Upper lobe of left lung (tissue), 6 donors: ENCODE data around the gene KIRREL3. TPM values are rescaled to one million over a fixed set of nuclear protein-coding genes. Genes with fewer than 3 reads are reported as not detected.

ENCODE experiments used
- ATAC-seq, 2 donors: fragments of 200-7000 bp; cut with Tn5 transposase; one replicate each; pipeline ENCODE4 v1.9.1; 2022; ENCODE audit warnings: mild to moderate bottlenecking in 2 of 2, moderate library complexity in 2 of 2; ENCODE audit not compliant: low FRiP score in 2 of 2
- DNase-seq, 2 donors: peaks; one replicate each; pipeline ENCODE4 v3.0.0-alpha.2; 2019 to 2020
- H3K27ac ChIP-seq, 4 donors: fragments of 200-600 bp; sonication (generic); one replicate each; pipeline ENCODE4 v1.5.1; 2016 to 2019
- H3K27me3 ChIP-seq, 4 donors: fragments of 200-600 bp; sonication (generic); one replicate each; pipeline ENCODE4 v1.5.1; 2017 to 2019
- H3K36me3 ChIP-seq, 4 donors: fragments of 200-600 bp; sonication (generic); one replicate each; pipeline ENCODE4 v1.5.1; 2016 to 2019
- H3K4me1 ChIP-seq, 4 donors: fragments of 200-600 bp; sonication (generic); one replicate each; pipeline ENCODE4 v1.5.1; 2018 to 2019
- H3K4me3 ChIP-seq, 4 donors: fragments of 200-600 bp; sonication (generic); one replicate each; pipeline ENCODE4 v1.5.1; 2017 to 2019; ENCODE audit warnings: mild to moderate bottlenecking in 2 of 4, moderate library complexity in 1 of 4
- H3K9me3 ChIP-seq, 4 donors: fragments of 200-600 bp; sonication (generic); one replicate each; pipeline ENCODE4 v1.5.1; 2018 to 2019
- CTCF ChIP-seq, 6 experiments: fragments of 450-650 bp in 4 of 6; fragments of 200-600 bp in 2 of 6; sonication (generic) in 2 of 6; IDR thresholded peaks; one replicate each; pipeline ENCODE4 v1.5.1; 2016 to 2019; ENCODE audit warnings: antibody characterized with exemption in 6 of 6
- EP300 ChIP-seq, 4 donors: sonication (generic); formaldehyde crosslinking; IDR thresholded peaks; one replicate each; pipeline ENCODE4 v1.5.1; 2017; ENCODE audit warnings: antibody characterized with exemption in 4 of 4, control low read depth in 2 of 4
- POLR2A ChIP-seq, 4 donors: fragments of 450-650 bp; IDR thresholded peaks; one replicate each; pipeline ENCODE4 v1.5.1; 2016 to 2017; ENCODE audit warnings: antibody characterized with exemption in 4 of 4, mild to moderate bottlenecking in 2 of 4
- POLR2AphosphoS5 ChIP-seq, 2 donors: sonication (generic); formaldehyde crosslinking; IDR thresholded peaks; one replicate each; pipeline ENCODE4 v1.5.1; 2017; ENCODE audit warnings: antibody characterized with exemption in 2 of 2
- WGBS, 2 donors: methylation state at CpG; one replicate each; pipeline ENCODE4 v1.1.5; 2017 to 2018; 5-methylcytosine and 5-hydroxymethylcytosine counted together
- total RNA-seq, 6 donors: library from RNA; depleted of rRNA in 4 of 6; stranded (reverse); fragments of >200 nt in 4 of 6; gene quantifications; one replicate each; pipeline versions ENCODE4 v1.1.0 to v1.2.1, GENCODE V29; 2016 to 2021
- donor health status: DM: no; HTN: no; CAD: no; lungs with moderate emphysema.
- donor health status: DM: no; HTN: yes; CAD: no; lungs with severe emphysema.

Gene KIRREL3
- total RNA-seq, 6 donors from 2014 or later = 0.22 to 0.24 TPM; not detected in 4

- Histone ChIP-seq H3K9me3 (no peaks in the 10 kb centered on the region), H3K4me3 (no peak overlapping the region), H3K36me3 (no peaks in the 10 kb centered on the region), H3K27ac (no peak overlapping the region), H3K4me1 (no peaks in the 10 kb centered on the region), H3K27me3 (no peaks in the 10 kb centered on the region)
- no peak for TF ChIP-seq CTCF (IDR thresholded peaks at IDR 0.05)
- TF ChIP-seq POLR2A (IDR thresholded peaks at IDR 0.05) = no peak
- TF ChIP-seq EP300 (IDR thresholded peaks at IDR 0.05) = no peak
- TF ChIP-seq POLR2AphosphoS5 (IDR thresholded peaks at IDR 0.05) = no peak
- 78 to 85% methylated on average over 3 of the region's 3 CpGs for WGBS, 2 donors
- ATAC-seq = no peak
- no peak for DNase-seq
Measured at GRCh38 chr11:126919147-126919823, 81.3 kb downstream of the KIRREL3 start.

DNA sequence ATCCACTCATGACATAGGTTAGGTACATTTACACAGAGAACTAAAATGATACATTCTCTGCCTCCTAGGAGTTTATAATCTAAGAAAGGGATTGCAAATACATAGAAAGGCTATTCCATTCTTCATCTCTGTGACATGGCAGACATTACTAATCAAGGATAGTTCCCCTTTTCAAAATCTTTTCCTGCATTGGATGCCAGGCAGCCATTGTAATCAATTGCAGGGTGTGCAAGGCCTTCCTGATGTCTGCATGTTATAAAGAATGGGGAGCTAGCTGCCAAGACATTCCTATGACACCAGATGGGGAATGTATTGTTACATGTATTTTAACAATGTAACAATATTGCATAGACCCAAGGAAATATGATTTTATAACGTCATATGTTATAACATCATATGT lies 82.0 kb downstream of the KIRREL3 start:
- DNase-seq (no peak), ATAC-seq (no peak)
- H3K4me3 ChIP-seq = no peak overlapping the region
- TF ChIP-seq EP300 (IDR thresholded peaks at IDR 0.05) = no peak
- TF ChIP-seq POLR2A (IDR thresholded peaks at IDR 0.05) = no peak
- TF ChIP-seq POLR2AphosphoS5 (IDR thresholded peaks at IDR 0.05) = no peak
- no peak for TF ChIP-seq CTCF (IDR thresholded peaks at IDR 0.05)
- no peaks in the 10 kb centered on the region for H3K9me3 ChIP-seq
- H3K36me3 ChIP-seq = no peaks in the 10 kb centered on the region
- no peaks in the 10 kb centered on the region for H3K4me1 ChIP-seq
- no peak overlapping the region for H3K27ac ChIP-seq
- 88 to 97% methylated on average over 1 of the region's 1 CpG for WGBS, 2 donors
- H3K27me3 ChIP-seq = no peaks in the 10 kb centered on the region

DNA sequence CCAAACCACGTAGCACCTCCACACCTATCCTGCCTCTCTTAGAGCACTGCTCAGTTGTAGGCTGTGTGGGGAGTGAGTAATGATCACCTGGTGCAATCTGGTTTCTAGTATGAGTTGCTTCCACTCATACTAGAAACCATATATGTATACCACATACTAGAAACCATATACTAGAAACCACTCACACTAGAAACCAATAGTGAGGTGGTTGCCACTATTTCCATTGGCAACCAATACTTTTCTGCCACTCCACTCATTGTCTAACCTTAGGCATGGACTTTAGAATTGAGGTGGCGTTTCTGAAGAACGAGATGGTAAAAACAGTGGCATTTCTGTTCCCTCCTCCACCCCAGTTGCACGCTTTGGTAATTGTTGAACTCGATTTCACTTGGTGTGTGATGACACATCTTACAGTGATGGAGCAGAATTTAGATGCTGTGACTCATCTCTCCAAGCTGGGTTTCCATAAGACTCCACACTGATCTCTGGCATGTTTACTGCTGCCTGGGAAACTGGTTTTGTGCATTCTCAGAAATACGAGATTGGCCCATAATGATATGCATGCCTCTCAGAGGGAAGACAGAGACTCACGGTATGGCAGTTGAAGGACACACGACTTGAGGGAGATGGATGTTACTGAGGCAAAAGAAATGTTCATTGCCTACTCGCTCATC lies 82.9 kb downstream of the KIRREL3 start:
- Histone ChIP-seq H3K27ac (no peak overlapping the region), H3K4me3 (no peak overlapping the region), H3K27me3 (no peaks in the 10 kb centered on the region), H3K36me3 (no peaks in the 10 kb centered on the region), H3K4me1 (no peaks in the 10 kb centered on the region), H3K9me3 (no peaks in the 10 kb centered on the region)
- 87% methylated on average over 9 of the region's 9 CpGs for whole genome bisulfite sequencing, 2 donors
- DNase-seq = no peak
- peak in 1 of 2 donors; percentile 75 for ATAC-seq
- TF ChIP-seq CTCF (IDR thresholded peaks at IDR 0.05) (no peak), POLR2A (IDR thresholded peaks at IDR 0.05) (no peak), EP300 (IDR thresholded peaks at IDR 0.05) (no peak), POLR2AphosphoS5 (IDR thresholded peaks at IDR 0.05) (no peak)

DNA sequence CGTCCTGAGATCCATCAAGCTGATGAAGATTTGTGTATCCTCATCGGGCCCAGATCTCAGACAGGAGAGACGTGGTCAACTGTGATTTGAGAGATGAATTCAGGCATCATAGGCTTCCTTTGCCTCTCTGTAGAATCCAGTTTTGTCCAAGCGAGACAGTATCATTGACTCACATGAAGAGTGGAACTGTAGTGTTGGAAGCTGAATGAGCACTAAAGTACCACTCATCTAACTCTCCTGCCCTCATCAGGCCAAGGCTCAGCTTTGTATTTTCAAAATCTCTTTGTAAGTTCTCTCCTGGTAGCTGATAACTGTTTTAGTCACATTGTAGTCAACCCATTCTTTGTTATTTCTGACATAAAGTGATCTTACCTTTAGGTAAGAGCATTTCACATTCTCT lies 85.1 kb downstream of the KIRREL3 start:
- TF ChIP-seq POLR2AphosphoS5 (IDR thresholded peaks at IDR 0.05) = no peak
- no peak overlapping the region for H3K4me3 ChIP-seq
- H3K27ac ChIP-seq = no peak overlapping the region
- no peaks in the 10 kb centered on the region for H3K4me1 ChIP-seq
- 79 to 88% methylated on average over 4 of the region's 4 CpGs for WGBS, 2 donors
- DNase-seq = no peak
- no peaks in the 10 kb centered on the region for H3K36me3 ChIP-seq
- no peak for ATAC-seq
- H3K27me3 ChIP-seq = no peaks in the 10 kb centered on the region
- no peaks in the 10 kb centered on the region for H3K9me3 ChIP-seq

DNA sequence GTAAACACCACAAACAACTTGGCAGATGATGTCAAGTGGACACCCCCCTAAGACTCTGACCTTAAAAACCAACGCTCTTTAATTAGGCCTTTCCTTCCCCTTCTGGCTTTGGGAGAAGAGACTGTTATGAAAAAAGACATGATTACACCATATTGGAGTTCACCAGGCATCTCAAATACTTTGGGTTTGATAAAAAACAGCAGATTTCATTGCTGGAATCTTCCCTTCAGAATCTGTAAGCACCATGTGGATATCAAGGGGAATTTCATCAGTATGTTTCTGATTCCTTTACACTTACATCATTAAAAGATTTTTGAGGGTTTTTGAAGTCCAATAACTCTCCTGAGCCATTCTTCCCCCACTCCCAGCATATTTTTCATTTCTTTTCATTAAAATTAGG lies 85.6 kb downstream of the KIRREL3 start:
- WGBS, 2 donors = 67 to 69% methylated on average over 1 of the region's 1 CpG
- Histone ChIP-seq H3K36me3 (no peaks in the 10 kb centered on the region), H3K4me3 (no peak overlapping the region), H3K27ac (no peak overlapping the region), H3K4me1 (no peaks in the 10 kb centered on the region), H3K9me3 (no peaks in the 10 kb centered on the region), H3K27me3 (no peaks in the 10 kb centered on the region)
- TF ChIP-seq CTCF (IDR thresholded peaks at IDR 0.05) (no peak), POLR2AphosphoS5 (IDR thresholded peaks at IDR 0.05) (no peak), POLR2A (IDR thresholded peaks at IDR 0.05) (no peak), EP300 (IDR thresholded peaks at IDR 0.05) (no peak)
- ATAC-seq (no peak), DNase-seq (no peak)
